ENCODE results near the gene SAFB2.

DNA sequence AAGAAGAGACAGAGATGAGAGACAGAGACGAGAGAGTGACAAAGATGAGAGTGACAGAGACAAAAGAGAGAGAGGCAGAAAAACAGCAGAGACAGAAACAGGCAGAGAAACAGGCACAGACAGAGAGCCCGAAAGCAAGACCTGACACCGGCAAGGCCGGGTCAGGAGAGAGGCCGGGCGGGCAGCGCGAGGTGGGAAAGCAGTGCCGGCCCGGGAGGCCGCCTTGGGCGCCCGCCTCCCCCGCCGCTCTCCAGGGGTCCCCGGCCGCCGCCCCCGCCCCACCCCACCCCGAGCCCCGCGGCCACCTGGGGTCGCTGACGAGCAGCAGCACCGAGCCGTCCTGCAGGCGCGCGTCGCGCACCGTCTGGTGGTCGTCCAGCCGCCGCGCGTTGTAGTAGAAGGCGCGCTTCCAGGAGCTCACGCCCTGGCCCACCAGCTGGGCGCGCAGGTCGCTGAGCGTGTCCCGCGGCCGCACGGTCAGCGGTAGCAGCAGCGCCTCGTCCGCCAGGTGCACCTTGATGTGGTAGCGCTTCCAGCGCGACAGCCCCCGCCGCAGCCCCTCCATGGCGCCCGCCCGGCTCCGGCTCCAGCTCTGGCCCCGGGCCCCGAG is 55.1 kb downstream of the SAFB2 start, which contains the start of gene TINCR:
- TF ChIP-seq POLR2A (IDR thresholded peaks at IDR 0.05; ENCODE audit: low read depth, low read length) (no peak), PAX5 (IDR thresholded peaks at IDR 0.05; ENCODE audit: insufficient read depth, low read length, severe bottlenecking) (no peak), SPI1 (IDR thresholded peaks at IDR 0.05; ENCODE audit: low read depth, low read length) (no peak), POLR2AphosphoS5 (IDR thresholded peaks at IDR 0.05; ENCODE audit: low read depth, low read length) (no peak)
